Fibroblast of pulmonary artery (primary cell): ENCODE measurements around the gene ANKS3.

Experiments used
- DNase-seq: peaks from one replicate; pipeline ENCODE4 v3.0.0-alpha.2; 2010; ENCODE audit warnings: low read depth
- H3K4me3 ChIP-seq: replicated peaks from 2 replicates; pipeline ENCODE4 v1.5.1; 2011; ENCODE audit warnings: low read depth, mild to moderate bottlenecking, control low read depth, low read length, moderate library complexity
- CTCF ChIP-seq: IDR thresholded peaks from 2 replicates; pipeline ENCODE4 v1.5.1; 2011; ENCODE audit warnings: mild to moderate bottlenecking, control low read depth, low read length, inconsistent platforms; ENCODE audit errors: missing control alignments

Gene ANKS3

GRCh38 chr16:4726616-4727015 lies 7.5 kb downstream of the ANKS3 start:
- no peak for TF ChIP-seq CTCF
- H3K4me3 ChIP-seq, result no peak overlapping the region
- DNase-seq, result no peak

GRCh38 chr16:4724661-4725270 lies 9.3 kb downstream of the ANKS3 start:
- DNase-seq, result no peak
- TF ChIP-seq CTCF, result no peak
- no peak overlapping the region for H3K4me3 ChIP-seq

GRCh38 chr16:4723071-4723767 lies 10.9 kb downstream of the ANKS3 start:
- no peak for DNase-seq
- no peak for TF ChIP-seq CTCF
- no peak overlapping the region for H3K4me3 ChIP-seq

- no peak for DNase-seq
- no peak overlapping the region for H3K4me3 ChIP-seq
- no peak for TF ChIP-seq CTCF
Measured at GRCh38 chr16:4718466-4718865, 15.6 kb downstream of the ANKS3 start.

- TF ChIP-seq CTCF, result no peak
- DNase-seq, result no peak
- H3K4me3 ChIP-seq, result no peak overlapping the region
Measured at GRCh38 chr16:4714996-4715395, 19.1 kb downstream of the ANKS3 start.

GRCh38 chr16:4713663-4714501 lies 20.2 kb downstream of the ANKS3 start:
- no peak for DNase-seq
- TF ChIP-seq CTCF, result no peak
- no peak overlapping the region for H3K4me3 ChIP-seq
